GOT3 (cell line): ENCODE measurements around the gene AATK.

Experiments
- DNase-seq: peaks from one replicate; lab custom pipeline; 2025; ENCODE audit warnings: mixed read lengths; lab: John Stamatoyannopoulos, UW

Gene AATK

GRCh38 chr17:81195941-81196495 is 30.0 kb upstream of the AATK start:
- DNase-seq: no peak

GRCh38 chr17:81194941-81195901 is 29.2 kb upstream of the AATK start:
- no peak for DNase-seq

- DNase-seq: no peak
These were observed 28.3 kb upstream of the AATK start for GRCh38 chr17:81194225-81194760.

- no peak for DNase-seq
These were observed 27.6 kb upstream of the AATK start for GRCh38 chr17:81193470-81194224.

GRCh38 chr17:81193051-81193410 is 27.0 kb upstream of the AATK start:
- DNase-seq: no peak

- no peak for DNase-seq
These were observed 26.5 kb upstream of the AATK start for GRCh38 chr17:81192386-81193050.

GRCh38 chr17:81191646-81192045 is 25.6 kb upstream of the AATK start:
- DNase-seq: no peak

GRCh38 chr17:81191116-81191515 is 25.1 kb upstream of the AATK start:
- no peak for DNase-seq

GRCh38 chr17:81190591-81190990 is 24.6 kb upstream of the AATK start:
- DNase-seq: no peak

- DNase-seq: no peak
These were observed 23.9 kb upstream of the AATK start for GRCh38 chr17:81189670-81190530.

- DNase-seq: no peak
These were observed 23.0 kb upstream of the AATK start for GRCh38 chr17:81189016-81189415.

GRCh38 chr17:81188491-81188840 is 22.4 kb upstream of the AATK start:
- DNase-seq: no peak

GRCh38 chr17:81187586-81188490 is 21.8 kb upstream of the AATK start:
- DNase-seq: no peak

- DNase-seq: no peak
These were observed 21.1 kb upstream of the AATK start for GRCh38 chr17:81187120-81187519.

GRCh38 chr17:81186203-81186602 is 20.2 kb upstream of the AATK start:
- DNase-seq: no peak

GRCh38 chr17:81184555-81184954 is 18.5 kb upstream of the AATK start:
- DNase-seq: no peak

- no peak for DNase-seq
These were observed 17.8 kb upstream of the AATK start for GRCh38 chr17:81183807-81184206.

- DNase-seq: no peak
These were observed 17.3 kb upstream of the AATK start for GRCh38 chr17:81183316-81183715.

- DNase-seq: no peak
These were observed 16.6 kb upstream of the AATK start for GRCh38 chr17:81182596-81182995.

GRCh38 chr17:81181811-81182185 is 15.8 kb upstream of the AATK start:
- DNase-seq: no peak
